Keratinocyte (primary cell): Measurements from ENCODE around the gene CYBB. TPM values are rescaled to one million over a fixed set of nuclear protein-coding genes. Genes with fewer than 3 reads are reported as not detected.

Source experiments
- DNase-seq: peaks from one replicate; pipeline ENCODE4 v3.0.0-alpha.2; 2011; ENCODE audit warnings: low read depth, missing footprints, low spot score
- FAIRE-seq: peaks from 2 replicates; lab custom pipeline; 2011; peaks lifted over from hg19 to GRCh38; lab: Jason Lieb, UNC
- H2AFZ ChIP-seq: 2 replicates; pipeline ENCODE4 v1.6.0; 2012; ENCODE audit warnings: low read length, control low read depth, inconsistent platforms; ENCODE audit not compliant: control insufficient read depth
- H3K27ac ChIP-seq: 2 replicates; pipeline ENCODE4 v1.5.1; 2011; ENCODE audit warnings: low read length; ENCODE audit not compliant: control insufficient read depth, insufficient read depth
- H3K27me3 ChIP-seq: 3 replicates; pipeline ENCODE4 v1.6.0; 2011; ENCODE audit warnings: low read length; ENCODE audit not compliant: control insufficient read depth, insufficient read depth; ENCODE audit errors: extremely low read depth
- H3K36me3 ChIP-seq, 2 experiments: 2 replicates in 1 of 2; 3 replicates in 1 of 2; pipeline ENCODE4 v1.5.1; 2011; ENCODE audit warnings: low read length in 2 of 2, mild to moderate bottlenecking in 1 of 2; ENCODE audit not compliant: control insufficient read depth in 2 of 2, insufficient read depth in 2 of 2; ENCODE audit errors: extremely low read depth in 1 of 2
- H3K4me1 ChIP-seq: 3 replicates; pipeline ENCODE4 v1.5.1; 2011; ENCODE audit warnings: low read length; ENCODE audit not compliant: control insufficient read depth, insufficient read depth; ENCODE audit errors: extremely low read depth
- H3K4me2 ChIP-seq: 3 replicates; pipeline ENCODE4 v1.6.0; 2011; ENCODE audit warnings: low read depth, low read length; ENCODE audit not compliant: control insufficient read depth, insufficient read depth; ENCODE audit errors: extremely low read depth
- H3K4me3 ChIP-seq, 3 experiments: fragments of 200-600 bp in 1 of 3; sonication (generic) in 1 of 3; 2 replicates in 2 of 3; 3 replicates in 1 of 3; pipeline ENCODE4 v1.5.1; 2011 to 2016; ENCODE audit warnings: low read length in 3 of 3, mild to moderate bottlenecking in 3 of 3, control low read depth in 2 of 3, inconsistent platforms in 1 of 3, low read depth in 1 of 3, mixed read lengths in 1 of 3, mixed run types in 1 of 3, moderate library complexity in 1 of 3; ENCODE audit not compliant: control insufficient read depth in 2 of 3, insufficient read depth in 2 of 3; ENCODE audit errors: extremely low read depth in 1 of 3
- H3K79me2 ChIP-seq: 2 replicates; pipeline ENCODE4 v1.6.0; 2012; ENCODE audit warnings: low read length; ENCODE audit not compliant: control insufficient read depth, insufficient read depth
- H3K9ac ChIP-seq: 3 replicates; pipeline ENCODE4 v1.6.0; 2011; ENCODE audit warnings: low read length; ENCODE audit not compliant: control insufficient read depth, insufficient read depth; ENCODE audit errors: extremely low read depth
- H3K9me1 ChIP-seq: 3 replicates; pipeline ENCODE4 v1.6.0; 2011; ENCODE audit warnings: low read length; ENCODE audit not compliant: control insufficient read depth, insufficient read depth; ENCODE audit errors: extremely low read depth
- H3K9me3 ChIP-seq: 2 replicates; pipeline ENCODE4 v1.5.1; 2012; ENCODE audit warnings: low read depth, low read length; ENCODE audit not compliant: control insufficient read depth
- H4K20me1 ChIP-seq: 3 replicates; pipeline ENCODE4 v1.6.0; 2011; ENCODE audit warnings: low read length; ENCODE audit not compliant: control insufficient read depth, insufficient read depth; ENCODE audit errors: extremely low read depth
- EZH2 ChIP-seq: IDR thresholded peaks from one replicate; pipeline ENCODE4 v1.6.1; 2012; ENCODE audit warnings: inconsistent platforms, mild to moderate bottlenecking, low read length, moderate library complexity
- dilution Hi-C: fragments of 300-500 bp; cut with MboI; formaldehyde crosslinking; loops from one replicate; pipeline ENCODE4 v1.7.0; 2020; ENCODE audit warnings: low sequenced_read_pairs; ENCODE audit not compliant: extremely low pct_ligation_motif_present
- polyA plus RNA-seq, 5 experiments: library from polyadenylated mRNA; depleted of rRNA in 3 of 5; stranded (reverse) in 3 of 5; stranded (forward) in 1 of 5; unstranded in 1 of 5; fragments of >200 nt; gene quantifications; 1 replicate in 1 of 5; 2 replicates in 3 of 5; 3 replicates in 1 of 5; pipeline versions ENCODE4 v1.2.1 to v1.2.3, GENCODE V29; 2011 to 2012; ENCODE audit warnings: missing spikeins in 2 of 5, low read depth in 1 of 5, low replicate concordance in 1 of 5
- TF ChIP-seq, protein P1 (sequence below), 3 experiments: IDR thresholded peaks in 1 of 3; conservative IDR thresholded peaks in 1 of 3; optimal IDR thresholded peaks in 1 of 3; 2 replicates in 2 of 3; 3 replicates in 1 of 3; pipeline versions ENCODE3 to v1.5.1; 2011; ENCODE audit warnings: low read length in 3 of 3, mild to moderate bottlenecking in 3 of 3, moderate library complexity in 2 of 3, control low read depth in 1 of 3, inconsistent platforms in 1 of 3; ENCODE audit not compliant: insufficient read depth in 2 of 3; ENCODE audit errors: extremely low read depth in 1 of 3

The CYBB gene
- polyA plus RNA-seq, 1 donor (not counting 4 experiments of a cell fraction or from before 2014, with no cell fraction given), result 0.03 TPM

DNA sequence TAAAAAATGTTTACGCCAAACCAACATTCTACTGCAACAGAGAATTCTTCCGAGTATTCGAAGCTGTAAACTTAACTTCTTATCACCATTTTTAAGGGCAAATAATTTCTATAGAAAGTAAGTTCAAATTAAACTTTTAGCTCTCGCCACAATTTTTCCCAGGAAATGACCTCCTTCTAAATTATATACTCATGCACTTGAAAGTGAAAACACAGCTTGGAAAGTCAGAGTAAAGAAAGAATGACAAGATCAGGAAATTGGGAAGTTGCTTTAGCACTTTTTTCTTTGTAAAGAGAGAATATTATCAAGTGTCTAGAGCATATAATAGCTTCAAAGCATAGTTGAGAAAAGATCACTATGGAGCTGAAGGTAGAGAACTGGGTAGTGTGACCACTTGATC is 1.2 kb downstream of the CYBB start:
- Histone ChIP-seq H3K36me3 (no peaks in the 10 kb centered on the region), H3K4me2 (no peak overlapping the region), H3K4me1 (no peaks in the 10 kb centered on the region), H3K9ac (no peak overlapping the region), H3K9me1 (no peaks in the 10 kb centered on the region), H3K4me3 (no peak overlapping the region), H3K9me3 (no peaks in the 10 kb centered on the region), H3K79me2 (no peaks in the 10 kb centered on the region), H4K20me1 (no peaks in the 10 kb centered on the region), H3K27ac (no peak overlapping the region), H2AFZ (no peak overlapping the region), H3K27me3 (no peaks in the 10 kb centered on the region)
- DNase-seq (no peak), FAIRE-seq (no peak)
- dilution Hi-C loops, result no loop called here
- TF ChIP-seq, protein P1, sequence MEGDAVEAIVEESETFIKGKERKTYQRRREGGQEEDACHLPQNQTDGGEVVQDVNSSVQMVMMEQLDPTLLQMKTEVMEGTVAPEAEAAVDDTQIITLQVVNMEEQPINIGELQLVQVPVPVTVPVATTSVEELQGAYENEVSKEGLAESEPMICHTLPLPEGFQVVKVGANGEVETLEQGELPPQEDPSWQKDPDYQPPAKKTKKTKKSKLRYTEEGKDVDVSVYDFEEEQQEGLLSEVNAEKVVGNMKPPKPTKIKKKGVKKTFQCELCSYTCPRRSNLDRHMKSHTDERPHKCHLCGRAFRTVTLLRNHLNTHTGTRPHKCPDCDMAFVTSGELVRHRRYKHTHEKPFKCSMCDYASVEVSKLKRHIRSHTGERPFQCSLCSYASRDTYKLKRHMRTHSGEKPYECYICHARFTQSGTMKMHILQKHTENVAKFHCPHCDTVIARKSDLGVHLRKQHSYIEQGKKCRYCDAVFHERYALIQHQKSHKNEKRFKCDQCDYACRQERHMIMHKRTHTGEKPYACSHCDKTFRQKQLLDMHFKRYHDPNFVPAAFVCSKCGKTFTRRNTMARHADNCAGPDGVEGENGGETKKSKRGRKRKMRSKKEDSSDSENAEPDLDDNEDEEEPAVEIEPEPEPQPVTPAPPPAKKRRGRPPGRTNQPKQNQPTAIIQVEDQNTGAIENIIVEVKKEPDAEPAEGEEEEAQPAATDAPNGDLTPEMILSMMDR (optimal IDR thresholded peaks at IDR 0.05 in 1 of 3, IDR thresholded peaks at IDR 0.05 in 1 of 3, conservative IDR thresholded peaks at IDR 0.05 in 1 of 3; ENCODE audit: extremely low read depth in 1 of 3, insufficient read depth in 2 of 3, low read length in 3 of 3), result no peak
- no peak for TF ChIP-seq EZH2

DNA sequence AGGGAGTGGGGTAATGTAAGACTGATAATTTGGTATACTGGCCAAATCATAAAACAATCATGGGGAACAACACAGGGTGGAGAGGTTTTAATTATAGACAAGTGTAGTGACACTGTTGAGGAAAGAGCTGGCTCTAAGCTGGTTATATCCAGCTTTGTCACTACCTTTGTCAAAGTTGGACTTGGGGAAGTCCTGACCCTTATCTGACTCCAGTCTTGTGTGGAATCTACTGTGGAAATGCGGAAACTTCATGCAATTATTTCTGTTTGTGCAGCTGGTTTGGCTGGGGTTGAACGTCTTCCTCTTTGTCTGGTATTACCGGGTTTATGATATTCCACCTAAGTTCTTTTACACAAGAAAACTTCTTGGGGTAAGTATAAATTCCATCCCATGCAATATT is 2.0 kb downstream of the CYBB start:
- Histone ChIP-seq H3K79me2 (no peaks in the 10 kb centered on the region), H3K9ac (no peak overlapping the region), H4K20me1 (no peaks in the 10 kb centered on the region), H3K9me3 (no peaks in the 10 kb centered on the region), H3K4me2 (no peak overlapping the region), H3K4me3 (no peak overlapping the region), H3K36me3 (no peaks in the 10 kb centered on the region), H2AFZ (no peak overlapping the region), H3K9me1 (no peaks in the 10 kb centered on the region), H3K27ac (no peak overlapping the region), H3K27me3 (no peaks in the 10 kb centered on the region), H3K4me1 (no peaks in the 10 kb centered on the region)
- FAIRE-seq, result no peak
- no peak for TF ChIP-seq EZH2
- TF ChIP-seq, protein P1 (optimal IDR thresholded peaks at IDR 0.05 in 1 of 3, IDR thresholded peaks at IDR 0.05 in 1 of 3, conservative IDR thresholded peaks at IDR 0.05 in 1 of 3; ENCODE audit: extremely low read depth in 1 of 3, insufficient read depth in 2 of 3, low read length in 3 of 3), result no peak
- DNase-seq, result no peak
- dilution Hi-C loops, result no loop called here
